ENCODE results near the gene CD82.

The CD82 gene

DNA sequence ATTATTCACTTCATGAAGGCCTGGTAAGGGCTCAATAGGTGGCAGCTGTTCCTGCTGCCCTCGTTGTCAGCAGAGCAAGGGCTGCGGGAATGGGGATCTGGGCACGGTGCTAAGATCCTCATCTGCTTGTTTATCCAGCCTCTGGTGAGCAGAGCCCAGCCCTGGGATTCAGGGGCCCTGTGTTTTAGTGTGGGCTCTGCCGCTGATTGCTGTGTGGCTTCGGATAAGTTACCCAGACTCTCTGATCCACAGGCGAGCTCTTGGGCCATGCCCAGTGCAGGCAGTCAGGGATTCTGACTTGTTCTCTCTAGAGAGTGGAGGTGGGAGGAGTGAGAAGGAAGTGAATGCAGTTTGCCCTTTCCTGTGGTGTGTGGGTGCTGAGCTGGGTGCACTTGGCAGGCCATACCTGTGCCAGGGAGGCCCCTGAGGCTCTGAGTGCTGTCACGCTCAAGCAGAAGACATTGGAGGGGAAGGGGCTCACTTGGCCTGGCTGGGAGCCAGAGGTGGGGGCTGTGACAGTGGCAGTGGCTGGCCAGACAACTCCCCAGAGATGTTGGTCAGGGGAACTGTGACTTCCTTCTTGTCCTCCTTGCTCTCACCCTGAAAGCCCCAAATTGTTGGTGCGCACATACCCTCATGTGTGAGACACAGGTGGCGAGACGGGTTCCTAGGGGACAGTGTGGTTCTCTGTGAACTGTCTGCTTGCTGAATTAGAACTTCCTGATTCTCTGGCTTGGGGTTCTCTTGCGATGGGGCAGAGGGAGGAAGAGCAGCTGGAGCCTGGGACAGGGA, 43.7 kb downstream of the CD82 start:
- no peak overlapping the region for H3K4me3 ChIP-seq (replicated peaks; ENCODE audit: low read depth, low read length)
- no peak for TF ChIP-seq CTCF (IDR thresholded peaks at IDR 0.05; ENCODE audit: low read depth, low read length, missing control alignments)
- no peak for DNase-seq (ENCODE audit: extremely low read depth, low read depth)

GRCh38 chr11:44609783-44610155, 44.3 kb downstream of the CD82 start:
- TF ChIP-seq CTCF (IDR thresholded peaks at IDR 0.05; ENCODE audit: low read depth, low read length, missing control alignments) = no peak
- no peak overlapping the region for H3K4me3 ChIP-seq (replicated peaks; ENCODE audit: low read depth, low read length)
- no peak for DNase-seq (ENCODE audit: extremely low read depth, low read depth)

GRCh38 chr11:44610186-44610955, 44.9 kb downstream of the CD82 start:
- no peak overlapping the region for H3K4me3 ChIP-seq (replicated peaks; ENCODE audit: low read depth, low read length)
- TF ChIP-seq CTCF (IDR thresholded peaks at IDR 0.05; ENCODE audit: low read depth, low read length, missing control alignments) = no peak
- no peak for DNase-seq (ENCODE audit: extremely low read depth, low read depth)

DNA sequence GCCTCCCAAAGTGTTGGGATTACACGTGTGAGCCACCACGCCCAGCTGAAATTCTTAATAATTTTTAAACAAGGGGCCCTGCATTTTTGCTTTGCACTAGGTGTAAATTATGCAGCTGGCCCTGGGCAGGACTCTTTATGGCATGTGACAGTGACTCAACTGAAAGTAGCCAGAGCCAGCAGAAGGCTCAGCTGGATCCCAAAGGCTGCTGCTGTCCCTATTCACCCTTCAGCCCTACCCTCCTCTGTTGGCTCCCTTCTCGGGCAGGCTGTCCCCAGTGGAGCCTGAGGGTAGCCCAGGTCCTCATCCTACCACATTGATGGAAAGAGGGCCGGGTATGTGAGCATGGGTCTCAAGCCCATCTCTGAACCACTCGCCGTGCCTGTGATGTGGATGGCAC, 45.6 kb downstream of the CD82 start:
- no peak for DNase-seq (ENCODE audit: extremely low read depth, low read depth)
- H3K4me3 ChIP-seq (replicated peaks; ENCODE audit: low read depth, low read length) = no peak overlapping the region
- TF ChIP-seq CTCF (IDR thresholded peaks at IDR 0.05; ENCODE audit: low read depth, low read length, missing control alignments) = no peak

DNA sequence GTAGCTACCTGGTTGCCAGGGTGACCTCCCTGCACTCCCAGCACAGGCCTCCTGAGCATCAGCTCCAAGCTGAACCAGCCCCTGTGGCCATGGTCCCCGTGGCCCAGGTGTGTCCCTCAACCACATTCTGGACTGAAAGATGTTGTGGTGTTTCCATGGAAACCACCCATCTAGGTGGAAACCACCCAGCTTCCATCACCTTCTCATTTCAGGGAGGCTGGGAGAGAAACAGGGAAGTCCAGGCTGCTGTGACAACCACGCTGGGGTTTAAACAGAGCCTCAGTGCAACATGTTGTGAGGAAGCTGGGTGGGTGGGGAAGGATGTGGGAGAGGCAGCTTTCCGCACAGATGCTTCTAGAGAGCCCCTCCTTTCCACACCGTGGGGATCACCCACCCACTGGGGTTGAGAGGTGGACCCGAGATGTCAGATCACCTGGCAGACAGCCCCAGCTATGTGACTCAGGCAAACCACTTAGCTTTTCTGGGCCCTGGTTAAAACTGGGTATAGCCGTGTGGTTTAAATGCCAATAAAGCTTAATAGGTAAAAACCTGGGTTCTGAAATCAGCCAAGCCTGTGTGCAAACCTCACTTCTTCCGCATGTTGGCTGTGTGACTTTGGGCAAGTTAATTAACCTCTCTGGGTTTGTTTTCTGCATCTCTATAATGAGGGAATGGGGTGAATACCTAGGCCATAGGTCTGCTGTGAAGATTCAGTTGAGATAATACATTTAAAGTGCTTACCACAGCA, 46.4 kb downstream of the CD82 start:
- no peak for DNase-seq (ENCODE audit: extremely low read depth, low read depth)
- TF ChIP-seq CTCF (IDR thresholded peaks at IDR 0.05; ENCODE audit: low read depth, low read length, missing control alignments) = no peak
- H3K4me3 ChIP-seq (replicated peaks; ENCODE audit: low read depth, low read length) = no peak overlapping the region

- TF ChIP-seq CTCF (IDR thresholded peaks at IDR 0.05; ENCODE audit: low read depth, low read length, missing control alignments) = no peak
- no peak overlapping the region for H3K4me3 ChIP-seq (replicated peaks; ENCODE audit: low read depth, low read length)
- DNase-seq (ENCODE audit: extremely low read depth, low read depth) = no peak
Observed at GRCh38 chr11:44613153-44613552, 47.7 kb downstream of the CD82 start.

Data from HFF-Myc (cell line).